ENCODE measurements around the gene RNF17.

- TF ChIP-seq ATF2 (IDR thresholded peaks at IDR 0.05; ENCODE audit: low read length): no peak
- no peak for TF ChIP-seq EZH2 (IDR thresholded peaks at IDR 0.05; ENCODE audit: low read depth, low read length, severe bottlenecking)
- no peak for TF ChIP-seq CTCF (IDR thresholded peaks at IDR 0.05; ENCODE audit: control extremely low read depth in 1 of 3, insufficient read depth in 1 of 3, low read depth in 1 of 3, low read length in 3 of 3)
- no peak for TF ChIP-seq RFX5 (IDR thresholded peaks at IDR 0.05; ENCODE audit: borderline replicate concordance, low read depth, low read length)
- no peak for TF ChIP-seq SP4 (IDR thresholded peaks at IDR 0.05; ENCODE audit: low read length)
- TF ChIP-seq GABPA (IDR thresholded peaks at IDR 0.05; ENCODE audit: borderline replicate concordance, insufficient read depth, low read length): no peak
- no peak for TF ChIP-seq POLR2AphosphoS5 (IDR thresholded peaks at IDR 0.05; ENCODE audit: low read depth, low read length)
- TF ChIP-seq SP2 (IDR thresholded peaks at IDR 0.05; ENCODE audit: low read length): no peak
- TF ChIP-seq MAX (IDR thresholded peaks at IDR 0.05): no peak
- no peak for TF ChIP-seq JUN (IDR thresholded peaks at IDR 0.05; ENCODE audit: low read depth, low read length)
- no peak for TF ChIP-seq CHD2 (IDR thresholded peaks at IDR 0.05; ENCODE audit: low read length)
Measured at GRCh38 chr13:24723206-24723605, 40.8 kb upstream of the RNF17 start.
